GM18907 (cell line): ENCODE measurements around the gene SLC25A22.

Experiments
- ATAC-seq: cut with Tn5 transposase; IDR thresholded peaks from one replicate; pipeline ENCODE4 v1.9.1; 2021; ENCODE audit warnings: mild to moderate bottlenecking, moderate library complexity; ENCODE audit not compliant: unreplicated experiment

The SLC25A22 gene

DNA sequence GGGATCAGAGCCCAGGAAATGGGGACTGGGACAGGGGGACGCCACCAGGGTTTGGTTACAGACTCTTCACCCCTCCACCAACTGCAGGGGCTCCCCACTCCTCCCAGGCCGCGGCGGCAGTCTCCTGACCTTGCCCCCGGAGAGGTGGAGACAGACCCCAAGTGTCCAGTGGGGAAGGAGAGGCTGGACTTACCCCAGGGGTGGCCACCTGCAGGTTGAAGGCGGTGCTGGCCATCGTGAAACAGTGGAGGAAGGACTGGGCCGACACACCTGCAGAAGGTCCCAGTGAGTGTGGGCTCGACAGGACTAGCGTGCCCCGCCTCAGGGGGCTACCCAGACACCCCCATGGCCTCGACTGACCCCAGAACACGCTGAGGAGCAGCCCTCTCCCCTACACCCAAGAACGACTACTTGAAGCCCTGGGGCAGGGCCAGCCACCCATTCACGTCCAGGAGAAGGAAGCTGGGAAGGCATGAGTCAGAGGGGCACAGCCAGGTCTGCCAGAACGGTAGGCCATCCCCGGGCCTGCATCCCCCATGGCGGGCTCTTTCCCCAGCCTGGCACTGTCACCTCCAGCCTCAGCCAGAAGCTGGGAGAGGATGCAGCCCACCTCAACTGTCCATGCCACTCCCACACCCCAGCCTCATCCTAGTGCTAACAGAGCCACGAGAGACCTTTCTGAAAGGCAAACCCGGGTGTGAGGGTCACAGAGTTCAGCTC lies 23.0 kb downstream of the SLC25A22 start:
- ATAC-seq: no peak

GRCh38 chr11:773830-774229 lies 24.3 kb downstream of the SLC25A22 start:
- no peak for ATAC-seq

- ATAC-seq: no peak
These were observed 24.7 kb downstream of the SLC25A22 start for GRCh38 chr11:773425-773824.

- ATAC-seq: no peak
These were observed 25.4 kb downstream of the SLC25A22 start for GRCh38 chr11:772429-773390.

- ATAC-seq: no peak
These were observed 26.4 kb downstream of the SLC25A22 start for GRCh38 chr11:771617-772204.

DNA sequence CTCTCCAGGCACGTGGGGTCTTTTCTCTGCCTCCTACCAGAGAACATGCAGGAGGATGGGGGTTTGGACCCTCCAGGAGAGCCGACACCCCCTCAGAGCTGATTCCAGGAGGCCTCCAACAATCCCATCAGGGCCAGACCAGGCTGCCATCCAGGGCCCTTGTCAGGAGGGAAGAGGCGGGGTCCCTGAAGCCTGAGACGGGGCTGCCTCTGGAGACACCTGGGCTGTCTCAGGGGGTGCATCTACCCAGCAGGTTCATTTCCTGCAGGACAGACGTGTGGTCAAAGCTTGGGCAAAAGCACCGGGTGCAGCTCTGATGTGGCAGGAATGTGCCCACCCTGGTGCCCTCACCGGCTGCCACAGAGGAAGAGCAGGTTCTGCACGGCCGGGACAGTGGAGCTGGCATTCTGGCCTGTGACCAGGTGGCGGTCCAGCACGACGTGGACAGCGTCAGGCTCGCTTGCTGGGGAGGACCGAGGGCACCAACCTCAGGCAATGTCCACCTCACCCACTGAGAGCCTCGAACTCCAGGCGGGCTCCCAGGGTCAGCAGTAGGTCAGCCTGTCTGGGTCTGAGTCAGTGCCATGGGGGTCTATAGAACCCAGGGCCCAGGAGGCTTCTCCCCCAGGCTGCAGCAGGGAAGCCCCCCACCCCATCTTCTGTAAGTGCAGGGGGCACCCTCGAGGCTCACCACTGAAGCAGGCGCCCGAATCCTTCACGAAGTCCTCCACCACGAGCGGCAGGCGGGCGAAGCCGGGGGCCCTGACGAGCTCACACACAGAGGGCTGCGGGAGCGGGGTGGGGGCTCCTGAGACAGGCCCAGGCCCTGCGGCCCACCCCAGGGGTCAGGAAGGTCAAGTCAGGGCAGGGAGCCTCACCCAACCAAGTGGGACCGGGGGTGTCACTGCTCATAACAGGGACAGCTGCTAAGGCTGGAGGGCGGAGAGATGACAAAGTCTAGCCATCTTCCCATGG lies 27.2 kb downstream of the SLC25A22 start:
- no peak for ATAC-seq

- no peak for ATAC-seq
These were observed 28.0 kb downstream of the SLC25A22 start for GRCh38 chr11:769887-770641.

- no peak for ATAC-seq
These were observed 30.8 kb downstream of the SLC25A22 start for GRCh38 chr11:767238-767637.

DNA sequence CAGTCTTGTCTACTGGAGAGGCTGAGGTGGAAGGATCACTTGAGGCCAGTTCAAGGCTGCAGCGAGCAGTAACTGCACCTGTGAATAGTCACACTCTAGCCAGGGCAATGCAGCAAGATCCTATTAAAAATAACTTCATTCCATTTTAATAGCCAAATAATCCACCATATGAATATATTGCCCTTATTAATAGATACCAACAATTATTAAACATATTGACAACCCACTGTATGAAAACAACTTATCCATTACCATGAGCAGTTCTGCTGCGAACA lies 31.2 kb downstream of the SLC25A22 start:
- ATAC-seq: no peak

GRCh38 chr11:766106-766935 lies 31.8 kb downstream of the SLC25A22 start:
- ATAC-seq: no peak

GRCh38 chr11:765802-766091 lies 32.3 kb downstream of the SLC25A22 start:
- ATAC-seq: no peak

DNA sequence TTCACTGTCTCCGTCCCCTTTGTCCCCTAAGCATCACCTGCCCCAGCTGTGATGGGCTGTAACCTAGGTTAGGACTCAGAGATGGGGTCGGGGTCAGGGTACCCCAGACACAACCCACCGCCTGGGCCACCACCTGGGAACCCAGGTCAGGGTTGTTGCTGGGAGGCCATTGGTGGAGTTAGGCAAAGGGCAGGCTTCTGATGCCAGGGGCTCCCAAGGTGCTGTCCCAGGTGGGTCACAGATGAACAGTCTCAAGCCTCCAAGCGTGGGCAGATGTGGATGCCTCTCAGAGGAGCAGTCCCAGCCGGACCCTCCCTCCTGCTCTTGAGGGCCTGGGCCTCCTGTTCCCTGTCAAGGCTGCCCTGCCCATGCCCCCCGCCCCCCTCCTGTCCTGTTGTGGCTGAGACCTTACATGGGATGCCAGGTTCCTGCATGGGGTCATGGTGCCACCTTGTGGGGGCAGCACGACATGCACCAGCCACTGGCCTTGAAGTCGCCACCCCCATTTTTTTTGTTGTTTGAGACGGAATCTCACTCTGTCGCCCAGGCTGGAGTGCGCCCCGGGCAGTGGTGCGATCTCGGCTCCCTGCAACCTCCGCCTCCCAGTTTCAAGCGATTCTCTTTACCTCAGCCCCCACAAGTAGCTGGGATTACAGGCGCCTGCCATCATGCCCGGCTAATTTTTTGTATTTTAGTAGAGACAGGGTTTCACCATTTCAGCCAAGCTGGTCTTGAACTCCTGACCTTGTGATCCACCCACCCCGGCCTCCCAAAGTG lies 32.9 kb downstream of the SLC25A22 start:
- no peak for ATAC-seq

DNA sequence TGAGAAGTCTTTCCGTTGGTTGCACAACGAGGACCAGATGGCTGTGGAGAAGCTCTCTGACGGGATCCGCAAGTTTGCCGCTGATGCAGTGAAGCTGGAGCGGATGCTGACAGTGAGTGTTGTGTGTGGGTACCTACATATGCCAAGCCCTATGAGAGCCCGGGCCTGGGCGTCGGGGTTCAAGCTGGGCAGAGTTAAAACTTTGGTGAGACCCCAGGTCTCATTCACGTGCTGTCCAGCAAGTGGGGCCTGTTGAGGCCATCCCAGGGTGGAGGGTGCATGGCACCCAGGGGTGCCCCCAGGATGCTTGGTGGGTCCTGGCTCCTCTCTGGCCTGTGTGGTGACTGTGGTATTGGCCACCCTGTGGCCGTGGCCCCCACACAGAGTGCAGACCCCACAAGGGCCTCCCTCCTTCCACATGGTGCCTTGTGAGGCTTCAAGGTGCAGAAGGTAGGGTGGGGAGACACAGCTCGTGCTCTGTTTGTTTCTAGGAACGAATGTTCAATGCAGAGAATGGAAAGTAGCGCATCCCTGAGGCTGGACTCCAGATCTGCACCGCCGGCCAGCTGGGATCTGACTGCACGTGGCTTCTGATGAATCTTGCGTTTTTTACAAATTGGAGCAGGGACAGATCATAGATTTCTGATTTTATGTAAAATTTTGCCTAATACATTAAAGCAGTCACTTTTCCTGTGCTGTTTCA lies 33.6 kb downstream of the SLC25A22 start:
- no peak for ATAC-seq

- no peak for ATAC-seq
These were observed 34.3 kb downstream of the SLC25A22 start for GRCh38 chr11:763549-764321.

DNA sequence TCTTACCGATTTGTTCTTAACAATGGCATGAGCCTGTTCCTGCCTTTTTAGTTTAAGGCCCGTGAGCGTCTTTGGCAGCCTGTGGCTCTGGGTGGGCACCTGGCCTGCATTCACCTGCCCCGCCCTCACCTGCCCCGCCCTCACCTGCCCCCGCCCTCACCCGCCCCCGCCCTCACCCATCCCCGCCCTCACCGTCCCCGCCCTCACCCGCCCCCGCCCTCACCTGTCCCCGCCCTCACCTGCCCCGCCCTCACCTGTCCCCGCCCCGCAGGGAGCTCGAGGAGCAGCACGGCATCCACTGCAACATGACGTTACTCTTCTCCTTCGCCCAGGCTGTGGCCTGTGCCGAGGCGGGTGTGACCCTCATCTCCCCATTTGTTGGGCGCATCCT lies 35.0 kb downstream of the SLC25A22 start:
- ATAC-seq: no peak

GRCh38 chr11:762421-763072 lies 35.5 kb downstream of the SLC25A22 start:
- ATAC-seq: no peak
